Thyroid gland (tissue), 4 donors: Measurements from ENCODE around the gene ABCD1. TPM values are rescaled to one million over a fixed set of nuclear protein-coding genes. Genes with fewer than 3 reads are reported as not detected.

ENCODE experiments used
- DNase-seq, 2 donors: peaks; one replicate each; pipeline ENCODE4 v3.0.0-alpha.2; 2019
- H3K27ac ChIP-seq, 3 donors: fragments of 200-600 bp; sonication (generic); 1 replicate in 2 of 3; 2 replicates in 1 of 3; pipeline ENCODE4 v1.5.1; 2016 to 2019; ENCODE audit warnings: mild to moderate bottlenecking in 1 of 3, moderate library complexity in 1 of 3
- H3K27me3 ChIP-seq: fragments of 200-600 bp; sonication (generic); one replicate; pipeline ENCODE4 v1.5.1; 2019
- H3K36me3 ChIP-seq, 2 donors: fragments of 200-600 bp; sonication (generic); one replicate each; pipeline ENCODE4 v1.5.1; 2016 to 2019
- H3K4me1 ChIP-seq, 2 donors: fragments of 200-600 bp; sonication (generic); one replicate each; pipeline ENCODE4 v1.5.1; 2017 to 2019
- H3K4me3 ChIP-seq, 3 donors: fragments of 200-600 bp; sonication (generic); replicated peaks in 1 of 3; 1 replicate in 2 of 3; 2 replicates in 1 of 3; pipeline ENCODE4 v1.5.1; 2016; ENCODE audit warnings: mild to moderate bottlenecking in 1 of 3
- H3K9me3 ChIP-seq: fragments of 200-600 bp; sonication (generic); one replicate; pipeline ENCODE4 v1.5.1; 2017
- POLR2A ChIP-seq, 2 donors: fragments of 450-650 bp; IDR thresholded peaks; one replicate each; pipeline ENCODE4 v1.6.1; 2017; ENCODE audit warnings: antibody characterized with exemption in 2 of 2, mild to moderate bottlenecking in 2 of 2, moderate library complexity in 1 of 2
- WGBS, 2 donors: methylation state at CpG; one replicate each; pipeline ENCODE4 v1.1.5; 2017; 5-methylcytosine and 5-hydroxymethylcytosine counted together
- intact Hi-C: fragments of 100-400 bp; cut with DNase I; formaldehyde crosslinking; loops from one replicate; pipeline ENCODE4 v1.15.1; 2023
- total RNA-seq, 4 donors: library from RNA; depleted of rRNA; stranded (reverse); fragments of >200 nt; gene quantifications; one replicate each; pipeline ENCODE4 v1.2.3, GENCODE V29; 2016
- TF ChIP-seq, protein P1 (sequence below), 6 experiments: fragments of 200-600 bp in 3 of 6; fragments of 450-650 bp in 3 of 6; sonication (generic) in 3 of 6; IDR thresholded peaks; one replicate each; pipeline ENCODE4 v1.5.1; 2016 to 2019; ENCODE audit warnings: antibody characterized with exemption in 6 of 6, mild to moderate bottlenecking in 2 of 6, inconsistent platforms in 1 of 6, moderate library complexity in 1 of 6

The ABCD1 gene
- total RNA-seq, 4 donors from 2014 or later = 7.0 to 11.8 (median 8.9) TPM

DNA sequence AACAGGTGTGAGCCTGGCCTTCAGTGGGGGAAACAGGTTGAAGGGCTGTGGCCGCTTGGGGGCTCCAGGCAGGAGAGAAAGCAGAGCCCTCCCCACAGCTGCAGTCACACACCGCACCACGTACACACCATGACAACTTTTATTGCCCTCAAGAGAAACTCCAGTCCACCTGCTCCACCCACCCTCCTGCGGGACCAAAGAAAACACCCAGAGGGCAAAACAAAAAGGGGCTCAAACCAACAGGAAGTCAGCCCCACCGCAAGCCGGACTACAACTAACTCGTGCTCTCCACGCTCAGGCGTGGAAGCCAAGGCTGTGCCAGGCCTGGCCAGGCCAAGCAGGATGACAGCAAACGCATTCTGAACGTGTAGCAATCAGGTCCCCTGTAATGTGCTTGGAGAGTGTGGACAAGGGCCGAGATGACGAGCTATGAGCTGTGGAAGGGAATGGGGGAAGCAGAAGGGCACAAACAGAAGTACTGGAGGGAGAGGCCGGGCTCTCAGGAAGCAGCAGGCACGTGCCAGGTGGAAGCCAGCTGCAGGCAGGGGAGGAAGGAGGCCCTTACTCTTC is 24.2 kb upstream of the ABCD1 start:
- TF ChIP-seq, protein P1, sequence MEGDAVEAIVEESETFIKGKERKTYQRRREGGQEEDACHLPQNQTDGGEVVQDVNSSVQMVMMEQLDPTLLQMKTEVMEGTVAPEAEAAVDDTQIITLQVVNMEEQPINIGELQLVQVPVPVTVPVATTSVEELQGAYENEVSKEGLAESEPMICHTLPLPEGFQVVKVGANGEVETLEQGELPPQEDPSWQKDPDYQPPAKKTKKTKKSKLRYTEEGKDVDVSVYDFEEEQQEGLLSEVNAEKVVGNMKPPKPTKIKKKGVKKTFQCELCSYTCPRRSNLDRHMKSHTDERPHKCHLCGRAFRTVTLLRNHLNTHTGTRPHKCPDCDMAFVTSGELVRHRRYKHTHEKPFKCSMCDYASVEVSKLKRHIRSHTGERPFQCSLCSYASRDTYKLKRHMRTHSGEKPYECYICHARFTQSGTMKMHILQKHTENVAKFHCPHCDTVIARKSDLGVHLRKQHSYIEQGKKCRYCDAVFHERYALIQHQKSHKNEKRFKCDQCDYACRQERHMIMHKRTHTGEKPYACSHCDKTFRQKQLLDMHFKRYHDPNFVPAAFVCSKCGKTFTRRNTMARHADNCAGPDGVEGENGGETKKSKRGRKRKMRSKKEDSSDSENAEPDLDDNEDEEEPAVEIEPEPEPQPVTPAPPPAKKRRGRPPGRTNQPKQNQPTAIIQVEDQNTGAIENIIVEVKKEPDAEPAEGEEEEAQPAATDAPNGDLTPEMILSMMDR (IDR thresholded peaks at IDR 0.05) = no peak
- no peak for TF ChIP-seq POLR2A (IDR thresholded peaks at IDR 0.05)
- intact Hi-C loops = no loop called here
- DNase-seq = no peak
- no peaks in the 10 kb centered on the region for H3K27me3 ChIP-seq
- peaks cover 3 to 16% of the 10 kb centered on the region in 2 donors for H3K4me1 ChIP-seq
- H3K4me3 ChIP-seq = no peak overlapping the region
- peaks cover 0 to 12% of the 10 kb centered on the region in 2 donors for H3K36me3 ChIP-seq
- no peak overlapping the region for H3K27ac ChIP-seq
- no peaks in the 10 kb centered on the region for H3K9me3 ChIP-seq
- WGBS, 2 donors = 81 to 92% methylated on average over 9 to 12 of the region's 15 CpGs

DNA sequence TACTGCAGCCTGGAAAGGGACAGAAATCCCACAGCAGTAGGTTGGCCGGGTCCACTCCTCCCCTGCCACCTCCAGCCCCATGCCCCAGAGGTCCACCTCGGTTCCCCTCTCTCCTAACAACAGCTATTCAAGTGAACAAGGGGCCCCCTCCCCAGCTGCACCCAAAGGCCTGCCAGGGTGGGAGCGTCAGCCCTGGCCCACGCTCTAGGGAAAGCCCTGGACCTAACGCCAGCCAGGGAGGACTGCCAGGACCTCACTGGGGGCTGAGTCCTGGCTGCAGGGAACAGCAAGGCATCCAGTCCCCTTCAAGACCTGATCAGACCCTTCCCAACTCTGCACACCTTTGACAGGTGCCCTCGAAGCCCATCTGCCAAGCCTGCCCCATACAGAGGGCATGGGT is 23.7 kb upstream of the ABCD1 start:
- Histone ChIP-seq H3K27ac (no peak overlapping the region), H3K4me3 (no peak overlapping the region), H3K27me3 (no peaks in the 10 kb centered on the region), H3K4me1 (peaks cover 3 to 20% of the 10 kb centered on the region in 2 donors), H3K9me3 (no peaks in the 10 kb centered on the region), H3K36me3 (peaks cover 0 to 12% of the 10 kb centered on the region in 2 donors)
- intact Hi-C loops = no loop called here
- WGBS, 2 donors = 93 to 100% methylated on average over 1 to 3 of the region's 6 CpGs
- DNase-seq = no peak
- no peak for TF ChIP-seq POLR2A (IDR thresholded peaks at IDR 0.05)
- TF ChIP-seq, protein P1 (IDR thresholded peaks at IDR 0.05) = no peak

DNA sequence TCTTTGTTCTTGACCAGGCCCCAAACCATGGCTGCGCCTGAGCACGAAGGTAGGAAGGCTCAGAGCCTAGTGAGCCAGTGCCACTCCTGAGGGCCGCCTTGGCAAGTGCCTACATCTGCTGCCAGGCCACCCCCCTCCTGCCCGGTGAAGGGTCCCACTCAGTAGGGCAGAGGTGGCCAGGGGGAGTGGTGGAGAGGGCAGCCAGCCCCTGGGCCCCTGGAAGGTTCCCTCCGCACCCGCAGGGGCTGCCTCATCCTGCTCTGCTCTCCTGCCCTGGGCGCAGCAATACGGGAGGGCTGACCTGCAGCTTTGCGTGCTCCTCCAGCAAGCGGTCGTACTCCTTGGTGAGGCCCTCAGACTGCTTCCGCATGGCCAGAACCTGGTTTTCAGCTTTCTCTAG is 22.9 kb upstream of the ABCD1 start:
- no peak overlapping the region for H3K4me3 ChIP-seq
- H3K27me3 ChIP-seq = no peaks in the 10 kb centered on the region
- 96 to 100% methylated on average over 2 to 9 of the region's 12 CpGs for WGBS, 2 donors
- H3K27ac ChIP-seq = no peak overlapping the region
- TF ChIP-seq, protein P1 (IDR thresholded peaks at IDR 0.05) = no peak
- H3K4me1 ChIP-seq = peaks cover 3 to 20% of the 10 kb centered on the region in 2 donors
- peaks cover 0 to 12% of the 10 kb centered on the region in 2 donors for H3K36me3 ChIP-seq
- no peak for DNase-seq
- no peaks in the 10 kb centered on the region for H3K9me3 ChIP-seq
- intact Hi-C loops = no loop called here

DNA sequence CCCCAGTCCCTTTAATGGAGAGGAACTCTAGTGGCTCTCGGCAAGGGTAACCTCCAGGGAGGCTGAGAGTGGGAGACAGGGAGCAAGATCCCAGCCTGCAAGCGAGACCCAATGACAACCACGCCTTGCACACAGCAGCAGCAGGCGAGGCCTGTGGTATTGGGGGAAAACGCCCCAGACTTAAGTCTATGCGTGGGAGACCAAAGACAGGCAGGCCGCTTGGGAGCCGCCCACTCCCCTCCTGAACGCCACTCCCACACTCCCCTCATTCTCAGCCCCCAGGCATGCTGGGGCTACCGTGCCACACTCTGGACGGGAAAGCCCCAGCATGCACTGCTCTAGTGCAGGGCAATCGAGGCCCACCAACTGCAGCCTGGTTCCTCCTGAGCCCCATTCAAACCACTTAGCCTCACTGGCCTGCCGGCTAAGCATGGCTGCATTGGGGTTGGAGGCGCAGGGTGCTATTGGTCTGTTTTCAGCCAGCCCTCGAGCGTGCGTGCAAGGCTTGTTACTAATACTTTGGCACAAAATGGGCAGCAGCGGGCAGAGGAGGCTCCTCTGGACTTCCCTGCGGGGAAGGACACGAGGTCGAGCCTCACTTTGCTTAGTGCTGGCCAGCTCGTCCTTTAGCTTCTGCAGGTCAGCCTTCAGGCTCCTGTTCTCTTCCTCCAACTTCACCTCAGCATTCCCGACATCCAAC is 22.2 kb upstream of the ABCD1 start:
- Histone ChIP-seq H3K27me3 (no peaks in the 10 kb centered on the region), H3K9me3 (no peaks in the 10 kb centered on the region), H3K4me1 (peaks cover 3 to 20% of the 10 kb centered on the region in 2 donors), H3K27ac (no peak overlapping the region), H3K36me3 (peaks cover 0 to 12% of the 10 kb centered on the region in 2 donors), H3K4me3 (no peak overlapping the region)
- TF ChIP-seq POLR2A (IDR thresholded peaks at IDR 0.05) = no peak
- TF ChIP-seq, protein P1 (IDR thresholded peaks at IDR 0.05) = no peak
- 92 to 94% methylated on average over 9 to 23 of the region's 23 CpGs for WGBS, 2 donors
- DNase-seq = no peak
- intact Hi-C loops = no loop called here

DNA sequence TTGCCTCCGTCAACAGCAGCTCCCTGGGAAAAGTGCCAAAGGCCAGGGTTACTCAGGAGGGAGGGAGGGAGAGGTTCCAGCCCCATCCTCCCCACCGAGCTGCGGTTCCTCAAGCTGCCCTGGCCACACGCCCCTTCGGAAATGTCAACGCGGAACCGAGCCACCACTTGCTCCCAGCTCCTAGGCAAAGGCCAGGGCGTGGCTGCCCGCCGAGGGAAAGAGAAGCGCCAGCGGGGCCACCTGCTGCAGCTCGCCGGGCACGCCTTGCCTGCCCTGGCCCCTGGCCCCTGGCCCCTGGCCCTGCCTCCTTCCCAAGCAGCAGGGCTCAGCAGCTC is 21.7 kb upstream of the ABCD1 start:
- peaks cover 0 to 12% of the 10 kb centered on the region in 2 donors for H3K36me3 ChIP-seq
- intact Hi-C loops = no loop called here
- H3K27me3 ChIP-seq = no peaks in the 10 kb centered on the region
- no peak for DNase-seq
- H3K9me3 ChIP-seq = no peaks in the 10 kb centered on the region
- no peak overlapping the region for H3K4me3 ChIP-seq
- no peak overlapping the region for H3K27ac ChIP-seq
- WGBS, 2 donors = no CpG with 5 or more reads among the region's 16 CpGs
- peaks cover 3 to 20% of the 10 kb centered on the region in 2 donors for H3K4me1 ChIP-seq
- no peak for TF ChIP-seq POLR2A (IDR thresholded peaks at IDR 0.05)
- TF ChIP-seq, protein P1 (IDR thresholded peaks at IDR 0.05) = no peak
